ENCODE measurements around the gene SLC1A7. TPM values are rescaled to one million over a fixed set of nuclear protein-coding genes. Genes with fewer than 3 reads are reported as not detected.

SLC1A7 gene
- total RNA-seq, 1 experiment from 2014 or later, result not detected

- Histone ChIP-seq H3K27me3 (ENCODE audit: insufficient read depth, low read length) (no peaks in the 10 kb centered on the region), H3K9me3 (ENCODE audit: control insufficient read depth in 1 of 2, insufficient read depth in 1 of 2, low read depth in 1 of 2, low read length in 2 of 2) (no peaks in the 10 kb centered on the region), H3K79me2 (ENCODE audit: insufficient read depth, low read length) (no peaks in the 10 kb centered on the region), H3K27ac (ENCODE audit: low read depth, low read length) (no peak overlapping the region), H3K4me1 (ENCODE audit: control insufficient read depth in 1 of 2, insufficient read depth in 2 of 2, low read length in 2 of 2) (no peaks in the 10 kb centered on the region), H3K9ac (ENCODE audit: low read length) (no peak overlapping the region), H3K4me2 (ENCODE audit: low read length) (no peak overlapping the region), H3K4me3 (replicated peaks in 1 of 2; ENCODE audit: low read depth in 1 of 2, low read length in 2 of 2) (no peak overlapping the region), H4K20me1 (ENCODE audit: insufficient read depth) (no peaks in the 10 kb centered on the region), H2AFZ (ENCODE audit: low read depth, low read length, poor library complexity, severe bottlenecking) (no peak overlapping the region), H3K9me2 (ENCODE audit: insufficient read depth) (no peaks in the 10 kb centered on the region), H3K36me3 (ENCODE audit: control insufficient read depth in 1 of 2, insufficient read depth in 2 of 2, low read length in 2 of 2) (no peaks in the 10 kb centered on the region)
- BruUV-seq (replicated peaks), result no TSS peak
- ChIA-PET CTCF (no interaction called here), POLR2A (no interaction called here), RAD21 (ENCODE audit: low non-redundant PET in 1 of 2, low total read pairs in 2 of 2, uncharacterized antibody in 2 of 2, unreplicated experiment in 2 of 2) (no interaction called here)
- no peak for DNase-seq (ENCODE audit: low read depth, low spot score)
- TF ChIP-seq POLR2AphosphoS5 (IDR thresholded peaks at IDR 0.05; ENCODE audit: low read depth, low read length) (no peak), CEBPB (IDR thresholded peaks at IDR 0.05; ENCODE audit: low read depth) (no peak)
- intact Hi-C loops (cut with micrococcal nuclease), result no loop called here
- no peak for ATAC-seq
Observed at GRCh38 chr1:53066488-53066887, 76.0 kb downstream of the SLC1A7 start.

- BruUV-seq (replicated peaks), result no TSS peak
- ChIA-PET RAD21 (ENCODE audit: low non-redundant PET in 1 of 2, low total read pairs in 2 of 2, uncharacterized antibody in 2 of 2, unreplicated experiment in 2 of 2) (no interaction called here), CTCF (no interaction called here), POLR2A (no interaction called here)
- Histone ChIP-seq H3K79me2 (ENCODE audit: insufficient read depth, low read length) (no peaks in the 10 kb centered on the region), H3K4me2 (ENCODE audit: low read length) (no peak overlapping the region), H3K9me2 (ENCODE audit: insufficient read depth) (no peaks in the 10 kb centered on the region), H3K4me3 (replicated peaks in 1 of 2; ENCODE audit: low read depth in 1 of 2, low read length in 2 of 2) (no peak overlapping the region), H3K36me3 (ENCODE audit: control insufficient read depth in 1 of 2, insufficient read depth in 2 of 2, low read length in 2 of 2) (no peaks in the 10 kb centered on the region), H4K20me1 (ENCODE audit: insufficient read depth) (no peaks in the 10 kb centered on the region), H3K4me1 (ENCODE audit: control insufficient read depth in 1 of 2, insufficient read depth in 2 of 2, low read length in 2 of 2) (no peaks in the 10 kb centered on the region), H2AFZ (ENCODE audit: low read depth, low read length, poor library complexity, severe bottlenecking) (no peak overlapping the region), H3K27me3 (ENCODE audit: insufficient read depth, low read length) (no peaks in the 10 kb centered on the region), H3K27ac (ENCODE audit: low read depth, low read length) (no peak overlapping the region), H3K9ac (ENCODE audit: low read length) (no peak overlapping the region), H3K9me3 (ENCODE audit: control insufficient read depth in 1 of 2, insufficient read depth in 1 of 2, low read depth in 1 of 2, low read length in 2 of 2) (no peaks in the 10 kb centered on the region)
- DNase-seq (ENCODE audit: low read depth, low spot score) (no peak), ATAC-seq (no peak)
- intact Hi-C loops (cut with micrococcal nuclease), result no loop called here
- TF ChIP-seq ZNF274 (IDR thresholded peaks at IDR 0.05; ENCODE audit: low read depth, low read length) (no peak), ELF1 (IDR thresholded peaks at IDR 0.05; ENCODE audit: borderline replicate concordance, low read depth) (no peak), CTCF (IDR thresholded peaks at IDR 0.05 in 2 of 3, conservative IDR thresholded peaks at IDR 0.05 in 1 of 3; ENCODE audit: borderline replicate concordance in 1 of 3, insufficient read depth in 1 of 3, low read depth in 2 of 3, low read length in 2 of 3) (no peak), RAD21 (IDR thresholded peaks at IDR 0.05; ENCODE audit: low read depth) (no peak), ATF3 (IDR thresholded peaks at IDR 0.05) (no peak), REST (IDR thresholded peaks at IDR 0.05; ENCODE audit: low read depth) (no peak), FOSL1 (IDR thresholded peaks at IDR 0.05; ENCODE audit: low read depth) (no peak), SRF (IDR thresholded peaks at IDR 0.05; ENCODE audit: low read depth) (no peak), YY1 (IDR thresholded peaks at IDR 0.05; ENCODE audit: extremely low read depth, insufficient replicate concordance, low read depth, low read length) (no peak), CBX3 (IDR thresholded peaks at IDR 0.05; ENCODE audit: low read depth) (no peak), POLR2A (IDR thresholded peaks at IDR 0.05; ENCODE audit: borderline replicate concordance, extremely low read depth, insufficient read depth, insufficient read length) (no peak), CEBPB (IDR thresholded peaks at IDR 0.05; ENCODE audit: low read depth) (no peak), EZH2 (IDR thresholded peaks at IDR 0.05) (no peak)
Observed at GRCh38 chr1:53065391-53065790, 77.0 kb downstream of the SLC1A7 start.

All from HCT116 (cell line).